ENCODE measurements around the gene EIF4B.

Gene EIF4B

DNA sequence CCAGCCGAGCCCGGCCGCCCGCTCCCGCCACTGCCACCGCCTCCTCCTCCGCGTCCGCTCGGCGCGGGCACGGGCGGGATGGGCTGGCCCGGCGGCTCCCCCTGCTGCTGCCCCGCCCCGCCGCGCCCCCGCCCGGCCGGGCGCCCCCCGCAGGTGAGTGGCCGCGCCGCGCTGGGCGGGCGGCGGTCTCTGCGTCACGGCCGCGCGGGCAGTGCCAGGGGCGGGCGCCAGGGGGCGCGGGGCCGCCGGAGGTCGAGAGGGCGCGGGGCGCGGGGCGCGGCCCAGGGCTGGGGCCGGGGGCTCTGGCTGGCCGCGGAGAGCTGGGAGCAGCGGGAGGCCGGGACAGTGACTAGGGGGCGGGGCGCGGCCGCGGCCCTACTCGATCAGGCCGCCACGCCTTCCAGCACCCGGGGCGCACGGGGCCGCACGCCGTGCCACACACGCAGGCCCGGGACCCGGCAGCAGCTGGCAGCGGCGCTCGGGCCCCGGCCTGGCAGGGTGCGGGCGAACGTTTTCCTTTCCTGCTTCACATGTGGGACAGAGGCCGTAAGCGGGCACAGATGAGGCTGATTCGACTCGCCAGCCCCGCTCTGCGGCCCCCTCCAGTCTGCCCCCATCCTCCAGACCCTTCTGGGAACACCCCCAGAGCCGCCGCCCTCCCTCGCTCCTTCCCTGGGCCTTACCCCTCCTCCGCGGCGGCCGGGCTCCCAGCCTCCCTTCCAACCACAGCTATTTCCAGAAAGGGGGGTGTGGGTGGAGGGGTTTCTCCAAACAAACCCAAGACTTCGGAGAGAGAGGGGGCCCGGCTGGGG is 41.2 kb downstream of the EIF4B start:
- TF ChIP-seq, protein P1, sequence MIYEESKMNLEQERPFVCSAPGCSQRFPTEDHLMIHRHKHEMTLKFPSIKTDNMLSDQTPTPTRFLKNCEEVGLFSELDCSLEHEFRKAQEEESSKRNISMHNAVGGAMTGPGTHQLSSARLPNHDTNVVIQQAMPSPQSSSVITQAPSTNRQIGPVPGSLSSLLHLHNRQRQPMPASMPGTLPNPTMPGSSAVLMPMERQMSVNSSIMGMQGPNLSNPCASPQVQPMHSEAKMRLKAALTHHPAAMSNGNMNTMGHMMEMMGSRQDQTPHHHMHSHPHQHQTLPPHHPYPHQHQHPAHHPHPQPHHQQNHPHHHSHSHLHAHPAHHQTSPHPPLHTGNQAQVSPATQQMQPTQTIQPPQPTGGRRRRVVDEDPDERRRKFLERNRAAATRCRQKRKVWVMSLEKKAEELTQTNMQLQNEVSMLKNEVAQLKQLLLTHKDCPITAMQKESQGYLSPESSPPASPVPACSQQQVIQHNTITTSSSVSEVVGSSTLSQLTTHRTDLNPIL (CRISPR knock-in tag; IDR thresholded peaks at IDR 0.05; ENCODE audit: low read depth): no peak
- TF ChIP-seq ZNF565 (CRISPR knock-in tag; conservative IDR thresholded peaks at IDR 0.05; ENCODE audit: low read depth) (no peak), PPARA (CRISPR knock-in tag; IDR thresholded peaks at IDR 0.05; ENCODE audit: borderline replicate concordance) (no peak), ZFP30 (CRISPR knock-in tag; IDR thresholded peaks at IDR 0.05) (no peak), RARB (CRISPR knock-in tag; IDR thresholded peaks at IDR 0.05) (no peak)
- TF ChIP-seq, protein P2, sequence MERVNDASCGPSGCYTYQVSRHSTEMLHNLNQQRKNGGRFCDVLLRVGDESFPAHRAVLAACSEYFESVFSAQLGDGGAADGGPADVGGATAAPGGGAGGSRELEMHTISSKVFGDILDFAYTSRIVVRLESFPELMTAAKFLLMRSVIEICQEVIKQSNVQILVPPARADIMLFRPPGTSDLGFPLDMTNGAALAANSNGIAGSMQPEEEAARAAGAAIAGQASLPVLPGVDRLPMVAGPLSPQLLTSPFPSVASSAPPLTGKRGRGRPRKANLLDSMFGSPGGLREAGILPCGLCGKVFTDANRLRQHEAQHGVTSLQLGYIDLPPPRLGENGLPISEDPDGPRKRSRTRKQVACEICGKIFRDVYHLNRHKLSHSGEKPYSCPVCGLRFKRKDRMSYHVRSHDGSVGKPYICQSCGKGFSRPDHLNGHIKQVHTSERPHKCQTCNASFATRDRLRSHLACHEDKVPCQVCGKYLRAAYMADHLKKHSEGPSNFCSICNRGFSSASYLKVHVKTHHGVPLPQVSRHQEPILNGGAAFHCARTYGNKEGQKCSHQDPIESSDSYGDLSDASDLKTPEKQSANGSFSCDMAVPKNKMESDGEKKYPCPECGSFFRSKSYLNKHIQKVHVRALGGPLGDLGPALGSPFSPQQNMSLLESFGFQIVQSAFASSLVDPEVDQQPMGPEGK (CRISPR knock-in tag; IDR thresholded peaks at IDR 0.05; ENCODE audit: borderline replicate concordance): peak; percentile 54; the same call in 1 of the 2 replicates
- ATAC-seq: peak; percentile 26

DNA sequence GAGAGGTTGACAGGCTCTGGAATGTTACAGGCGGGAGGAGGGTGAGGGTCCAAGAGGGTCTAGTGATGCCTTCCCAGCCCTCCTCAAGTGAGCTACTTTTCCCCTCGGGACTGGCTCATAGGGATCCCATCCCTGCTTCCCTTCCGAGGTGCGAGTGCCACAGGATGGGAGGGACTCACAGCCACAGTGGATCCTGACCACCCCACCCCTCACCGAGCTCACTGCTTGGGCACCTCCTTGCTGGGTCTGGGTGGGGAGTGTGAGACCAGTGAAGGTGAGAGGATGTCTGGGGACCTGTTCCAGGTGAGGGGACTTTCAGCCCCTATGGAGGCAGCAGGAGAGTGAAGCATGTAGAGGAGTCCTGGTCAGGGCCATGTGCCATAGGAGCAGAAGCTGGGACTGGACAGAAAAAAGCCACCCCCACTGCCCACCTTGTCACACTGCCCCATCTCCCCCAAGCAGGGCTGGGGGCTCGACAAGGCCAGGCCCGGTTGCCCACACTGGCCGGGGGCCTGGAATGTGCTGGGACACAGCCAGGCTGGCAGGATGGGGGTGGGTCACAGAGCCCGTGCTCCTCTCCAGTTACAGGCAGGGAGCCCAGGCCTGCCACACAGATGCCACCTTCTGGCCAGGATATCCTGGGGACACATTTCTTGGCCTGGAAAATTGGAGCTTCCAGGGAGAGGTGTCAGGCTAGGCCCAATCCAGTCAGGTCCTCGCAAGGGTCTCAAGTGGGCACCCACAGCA is 42.0 kb downstream of the EIF4B start:
- peak; percentile 17 for ATAC-seq
- no peak for TF ChIP-seq ZC3H10 (CRISPR knock-in tag; IDR thresholded peaks at IDR 0.05)
- TF ChIP-seq RARB (CRISPR knock-in tag; IDR thresholded peaks at IDR 0.05): no peak
- TF ChIP-seq, protein P3, sequence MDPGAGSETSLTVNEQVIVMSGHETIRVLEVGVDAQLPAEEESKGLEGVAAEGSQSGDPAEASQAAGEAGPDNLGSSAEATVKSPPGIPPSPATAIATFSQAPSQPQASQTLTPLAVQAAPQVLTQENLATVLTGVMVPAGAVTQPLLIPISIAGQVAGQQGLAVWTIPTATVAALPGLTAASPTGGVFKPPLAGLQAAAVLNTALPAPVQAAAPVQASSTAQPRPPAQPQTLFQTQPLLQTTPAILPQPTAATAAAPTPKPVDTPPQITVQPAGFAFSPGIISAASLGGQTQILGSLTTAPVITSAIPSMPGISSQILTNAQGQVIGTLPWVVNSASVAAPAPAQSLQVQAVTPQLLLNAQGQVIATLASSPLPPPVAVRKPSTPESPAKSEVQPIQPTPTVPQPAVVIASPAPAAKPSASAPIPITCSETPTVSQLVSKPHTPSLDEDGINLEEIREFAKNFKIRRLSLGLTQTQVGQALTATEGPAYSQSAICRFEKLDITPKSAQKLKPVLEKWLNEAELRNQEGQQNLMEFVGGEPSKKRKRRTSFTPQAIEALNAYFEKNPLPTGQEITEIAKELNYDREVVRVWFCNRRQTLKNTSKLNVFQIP (CRISPR knock-in tag; IDR thresholded peaks at IDR 0.05; ENCODE audit: borderline replicate concordance, low read depth): no peak
- no peak for TF ChIP-seq GLIS3 (CRISPR knock-in tag; IDR thresholded peaks at IDR 0.05)
- TF ChIP-seq, protein P4, sequence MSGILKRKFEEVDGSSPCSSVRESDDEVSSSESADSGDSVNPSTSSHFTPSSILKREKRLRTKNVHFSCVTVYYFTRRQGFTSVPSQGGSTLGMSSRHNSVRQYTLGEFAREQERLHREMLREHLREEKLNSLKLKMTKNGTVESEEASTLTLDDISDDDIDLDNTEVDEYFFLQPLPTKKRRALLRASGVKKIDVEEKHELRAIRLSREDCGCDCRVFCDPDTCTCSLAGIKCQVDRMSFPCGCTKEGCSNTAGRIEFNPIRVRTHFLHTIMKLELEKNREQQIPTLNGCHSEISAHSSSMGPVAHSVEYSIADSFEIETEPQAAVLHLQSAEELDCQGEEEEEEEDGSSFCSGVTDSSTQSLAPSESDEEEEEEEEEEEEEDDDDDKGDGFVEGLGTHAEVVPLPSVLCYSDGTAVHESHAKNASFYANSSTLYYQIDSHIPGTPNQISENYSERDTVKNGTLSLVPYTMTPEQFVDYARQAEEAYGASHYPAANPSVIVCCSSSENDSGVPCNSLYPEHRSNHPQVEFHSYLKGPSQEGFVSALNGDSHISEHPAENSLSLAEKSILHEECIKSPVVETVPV (CRISPR knock-in tag; IDR thresholded peaks at IDR 0.05): no peak
- TF ChIP-seq TCF4 (CRISPR knock-in tag; IDR thresholded peaks at IDR 0.05; ENCODE audit: borderline replicate concordance): no peak
- TF ChIP-seq PPARA (CRISPR knock-in tag; IDR thresholded peaks at IDR 0.05; ENCODE audit: borderline replicate concordance): no peak
- TF ChIP-seq, protein P1 (CRISPR knock-in tag; IDR thresholded peaks at IDR 0.05; ENCODE audit: low read depth): no peak
- no peak for TF ChIP-seq ESRRG (CRISPR knock-in tag; IDR thresholded peaks at IDR 0.05)
- TF ChIP-seq, protein P2 (CRISPR knock-in tag; IDR thresholded peaks at IDR 0.05; ENCODE audit: borderline replicate concordance): no peak
- TF ChIP-seq TOX (CRISPR knock-in tag; IDR thresholded peaks at IDR 0.05; ENCODE audit: borderline replicate concordance): no peak
- no peak for TF ChIP-seq ZNF70 (CRISPR knock-in tag; IDR thresholded peaks at IDR 0.05)
- no peak for TF ChIP-seq ZFP30 (CRISPR knock-in tag; IDR thresholded peaks at IDR 0.05)
- TF ChIP-seq ZFP3 (CRISPR knock-in tag; IDR thresholded peaks at IDR 0.05): no peak
- TF ChIP-seq CSDC2 (CRISPR knock-in tag; IDR thresholded peaks at IDR 0.05): no peak
- no peak for TF ChIP-seq ISL1 (CRISPR knock-in tag; IDR thresholded peaks at IDR 0.05)

Data from SK-N-SH treated with all-trans-retinoic acid at 6 μM for 48 hours (cell line).